Lower leg skin (tissue), 3 donors: ENCODE data around the gene P3H4.

Experiments used
- POLR2A ChIP-seq, 2 donors: fragments of 450-650 bp; IDR thresholded peaks; one replicate each; pipeline ENCODE4 v1.6.1; 2016 to 2017; ENCODE audit warnings: antibody characterized with exemption in 2 of 2, mild to moderate bottlenecking in 1 of 2, moderate library complexity in 1 of 2
- TF ChIP-seq, protein P1 (sequence below), 3 donors: fragments of 450-650 bp; IDR thresholded peaks; one replicate each; pipeline ENCODE4 v1.5.1; 2016; ENCODE audit warnings: antibody characterized with exemption in 3 of 3, mild to moderate bottlenecking in 3 of 3, moderate library complexity in 2 of 3

DNA sequence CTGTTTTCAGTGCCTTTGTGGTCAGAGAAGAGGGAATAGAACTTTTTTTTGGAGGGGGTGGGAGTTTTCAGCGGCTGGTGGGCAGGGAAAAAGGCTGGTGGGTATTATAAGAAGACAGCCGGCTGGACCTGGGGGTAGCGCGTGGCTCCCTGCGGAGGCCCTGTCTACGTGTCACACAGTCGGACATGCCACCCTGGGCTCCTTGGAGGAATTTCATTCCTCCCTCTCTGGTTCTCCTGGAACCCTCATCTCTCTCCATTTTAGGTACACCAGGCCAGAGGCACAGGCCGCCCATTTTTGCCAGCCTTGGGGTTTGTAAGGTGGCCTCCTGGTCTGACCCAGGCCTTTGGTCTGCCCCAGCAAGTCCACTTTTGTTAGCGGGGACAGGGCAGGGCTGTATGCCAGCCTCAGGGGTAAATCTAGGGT, 2.0 kb upstream of the P3H4 start:
- TF ChIP-seq, protein P1, sequence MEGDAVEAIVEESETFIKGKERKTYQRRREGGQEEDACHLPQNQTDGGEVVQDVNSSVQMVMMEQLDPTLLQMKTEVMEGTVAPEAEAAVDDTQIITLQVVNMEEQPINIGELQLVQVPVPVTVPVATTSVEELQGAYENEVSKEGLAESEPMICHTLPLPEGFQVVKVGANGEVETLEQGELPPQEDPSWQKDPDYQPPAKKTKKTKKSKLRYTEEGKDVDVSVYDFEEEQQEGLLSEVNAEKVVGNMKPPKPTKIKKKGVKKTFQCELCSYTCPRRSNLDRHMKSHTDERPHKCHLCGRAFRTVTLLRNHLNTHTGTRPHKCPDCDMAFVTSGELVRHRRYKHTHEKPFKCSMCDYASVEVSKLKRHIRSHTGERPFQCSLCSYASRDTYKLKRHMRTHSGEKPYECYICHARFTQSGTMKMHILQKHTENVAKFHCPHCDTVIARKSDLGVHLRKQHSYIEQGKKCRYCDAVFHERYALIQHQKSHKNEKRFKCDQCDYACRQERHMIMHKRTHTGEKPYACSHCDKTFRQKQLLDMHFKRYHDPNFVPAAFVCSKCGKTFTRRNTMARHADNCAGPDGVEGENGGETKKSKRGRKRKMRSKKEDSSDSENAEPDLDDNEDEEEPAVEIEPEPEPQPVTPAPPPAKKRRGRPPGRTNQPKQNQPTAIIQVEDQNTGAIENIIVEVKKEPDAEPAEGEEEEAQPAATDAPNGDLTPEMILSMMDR (IDR thresholded peaks at IDR 0.05) = no peak
- no peak for TF ChIP-seq POLR2A (IDR thresholded peaks at IDR 0.05)
